NOMO-1 treated with dmso at 0.1 percent for 144 hours (cell line): ENCODE results near the gene CBX4.

Experiments used
- DNase-seq: peaks from one replicate; lab custom pipeline; 2025; ENCODE audit not compliant: unreplicated experiment; lab: John Stamatoyannopoulos, UW

CBX4 gene

DNA sequence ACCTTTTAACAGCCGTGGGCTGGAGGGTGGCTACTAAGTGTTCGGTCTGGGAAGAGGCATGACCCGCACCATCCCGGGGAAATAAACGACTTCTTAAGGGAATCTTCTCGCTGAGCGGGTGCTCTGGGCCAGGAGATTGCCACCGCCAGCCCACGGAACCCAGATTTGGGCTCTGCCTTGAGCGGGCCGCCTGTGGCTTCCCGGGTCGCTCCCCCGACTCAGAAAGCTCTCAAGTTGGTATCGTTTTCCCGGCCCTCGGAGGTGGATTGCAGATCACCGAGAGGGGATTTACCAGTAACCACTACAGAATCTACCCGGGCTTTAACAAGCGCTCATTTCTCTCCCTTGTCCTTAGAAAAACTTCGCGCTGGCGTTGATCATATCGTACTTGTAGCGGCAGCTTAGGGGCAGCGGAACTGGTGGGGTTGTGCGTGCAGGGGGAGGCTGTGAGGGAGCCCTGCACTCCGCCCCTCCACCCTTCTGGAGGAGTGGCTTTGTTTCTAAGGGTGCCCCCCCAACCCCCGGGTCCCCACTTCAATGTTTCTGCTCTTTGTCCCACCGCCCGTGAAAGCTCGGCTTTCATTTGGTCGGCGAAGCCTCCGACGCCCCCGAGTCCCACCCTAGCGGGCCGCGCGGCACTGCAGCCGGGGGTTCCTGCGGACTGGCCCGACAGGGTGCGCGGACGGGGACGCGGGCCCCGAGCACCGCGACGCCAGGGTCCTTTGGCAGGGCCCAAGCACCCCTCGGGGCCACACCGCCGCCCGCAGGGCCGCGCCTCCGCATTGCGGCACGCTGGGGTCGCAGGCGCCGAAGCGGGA lies 3.6 kb upstream of the CBX4 start:
- no peak for DNase-seq

DNA sequence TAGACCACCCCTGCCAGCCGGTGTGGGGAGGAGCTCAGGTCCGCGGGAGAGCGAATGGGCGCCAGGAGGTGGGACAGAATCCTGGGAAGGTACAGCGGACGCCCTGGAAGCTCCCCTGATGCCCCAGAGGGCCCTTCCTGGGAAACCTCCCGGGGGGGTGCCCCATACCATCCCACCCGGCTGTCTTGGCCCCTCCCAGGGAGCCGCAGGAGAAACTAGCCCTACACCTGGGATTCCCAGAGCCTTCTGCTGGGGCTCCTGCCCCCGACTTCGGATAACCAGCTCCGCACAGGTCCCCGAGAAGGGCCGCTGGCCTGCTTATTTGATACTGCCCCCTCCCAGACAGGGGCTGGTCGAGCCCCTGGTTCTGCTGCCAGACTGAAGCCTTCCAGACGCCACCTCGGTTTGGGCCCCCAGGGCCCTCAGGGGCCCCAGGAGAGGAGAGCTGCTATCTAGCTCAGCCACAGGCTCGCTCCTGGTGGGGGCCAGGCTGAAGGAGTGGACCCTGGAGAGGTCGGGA lies 3.0 kb upstream of the CBX4 start:
- DNase-seq, result no peak

DNA sequence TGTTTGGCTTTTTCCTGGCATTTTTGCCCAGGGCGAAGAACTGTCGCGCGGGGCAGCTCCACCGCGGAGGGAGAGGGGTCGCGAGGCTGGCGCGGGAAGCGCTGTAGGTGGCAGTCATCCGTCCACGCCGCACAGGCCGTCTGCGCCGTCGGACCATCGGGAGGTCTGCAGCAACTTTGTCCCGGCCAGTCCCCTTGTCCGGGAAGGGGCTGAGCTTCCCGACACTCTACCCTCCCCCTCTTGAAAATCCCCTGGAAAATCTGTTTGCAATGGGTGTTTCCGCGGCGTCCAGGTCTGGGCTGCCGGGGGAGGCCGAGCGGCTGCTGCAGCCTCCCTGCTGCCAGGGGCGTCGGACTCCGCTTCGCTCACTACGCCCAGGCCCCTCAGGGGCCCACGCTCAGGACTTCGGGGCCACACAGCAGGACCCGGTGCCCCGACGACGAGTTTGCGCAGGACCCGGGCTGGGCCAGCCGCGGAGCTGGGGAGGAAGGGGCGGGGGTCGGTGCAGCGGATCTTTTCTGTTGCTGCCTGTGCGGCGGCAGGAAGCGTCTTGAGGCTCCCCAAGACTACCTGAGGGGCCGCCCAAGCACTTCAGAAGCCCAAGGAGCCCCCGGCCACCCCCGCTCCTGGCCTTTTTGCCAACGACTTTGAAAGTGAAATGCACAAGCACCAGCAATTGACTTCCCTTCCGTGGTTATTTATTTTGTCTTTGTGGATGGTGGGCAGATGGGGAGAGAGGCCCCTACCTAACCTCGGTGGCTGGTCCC lies 2.3 kb upstream of the CBX4 start:
- no peak for DNase-seq

DNA sequence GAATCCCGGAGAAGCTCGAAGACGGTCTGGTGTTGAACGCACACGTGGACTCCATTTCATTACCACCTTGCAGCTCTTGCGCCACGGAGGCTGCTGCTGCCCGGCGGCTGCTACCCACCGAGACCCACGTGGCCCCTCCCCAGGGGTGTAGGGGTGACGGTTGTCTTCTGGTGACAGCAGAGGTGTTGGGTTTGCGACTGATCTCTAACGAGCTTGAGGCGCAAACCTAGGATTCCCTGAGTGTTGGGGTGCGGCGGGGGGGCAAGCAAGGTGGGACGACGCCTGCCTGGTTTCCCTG lies 1.7 kb upstream of the CBX4 start:
- DNase-seq, result no peak

DNA sequence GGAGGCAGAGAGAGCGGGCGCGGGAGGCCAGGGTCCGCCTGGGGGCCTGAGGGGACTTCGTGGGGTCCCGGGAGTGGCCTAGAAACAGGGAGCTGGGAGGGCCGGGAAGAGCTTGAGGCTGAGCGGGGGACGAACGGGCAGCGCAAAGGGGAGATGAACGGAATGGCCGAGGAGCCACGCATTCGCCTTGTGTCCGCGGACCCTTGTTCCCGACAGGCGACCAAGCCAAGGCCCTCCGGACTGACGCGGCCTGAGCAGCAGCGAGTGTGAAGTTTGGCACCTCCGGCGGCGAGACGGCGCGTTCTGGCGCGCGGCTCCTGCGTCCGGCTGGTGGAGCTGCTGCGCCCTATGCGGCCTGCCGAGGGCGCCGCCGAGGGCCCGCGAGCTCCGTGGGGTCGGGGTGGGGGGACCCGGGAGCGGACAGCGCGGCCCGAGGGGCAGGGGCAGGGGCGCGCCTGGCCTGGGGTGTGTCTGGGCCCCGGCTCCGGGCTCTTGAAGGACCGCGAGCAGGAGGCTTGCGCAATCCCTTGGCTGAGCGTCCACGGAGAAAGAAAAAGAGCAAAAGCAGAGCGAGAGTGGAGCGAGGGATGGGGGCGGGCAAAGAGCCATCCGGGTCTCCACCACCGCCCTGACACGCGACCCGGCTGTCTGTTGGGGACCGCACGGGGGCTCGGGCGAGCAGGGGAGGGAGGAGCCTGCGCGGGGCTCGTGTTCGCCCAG lies 1.2 kb upstream of the CBX4 start:
- DNase-seq, result no peak

DNA sequence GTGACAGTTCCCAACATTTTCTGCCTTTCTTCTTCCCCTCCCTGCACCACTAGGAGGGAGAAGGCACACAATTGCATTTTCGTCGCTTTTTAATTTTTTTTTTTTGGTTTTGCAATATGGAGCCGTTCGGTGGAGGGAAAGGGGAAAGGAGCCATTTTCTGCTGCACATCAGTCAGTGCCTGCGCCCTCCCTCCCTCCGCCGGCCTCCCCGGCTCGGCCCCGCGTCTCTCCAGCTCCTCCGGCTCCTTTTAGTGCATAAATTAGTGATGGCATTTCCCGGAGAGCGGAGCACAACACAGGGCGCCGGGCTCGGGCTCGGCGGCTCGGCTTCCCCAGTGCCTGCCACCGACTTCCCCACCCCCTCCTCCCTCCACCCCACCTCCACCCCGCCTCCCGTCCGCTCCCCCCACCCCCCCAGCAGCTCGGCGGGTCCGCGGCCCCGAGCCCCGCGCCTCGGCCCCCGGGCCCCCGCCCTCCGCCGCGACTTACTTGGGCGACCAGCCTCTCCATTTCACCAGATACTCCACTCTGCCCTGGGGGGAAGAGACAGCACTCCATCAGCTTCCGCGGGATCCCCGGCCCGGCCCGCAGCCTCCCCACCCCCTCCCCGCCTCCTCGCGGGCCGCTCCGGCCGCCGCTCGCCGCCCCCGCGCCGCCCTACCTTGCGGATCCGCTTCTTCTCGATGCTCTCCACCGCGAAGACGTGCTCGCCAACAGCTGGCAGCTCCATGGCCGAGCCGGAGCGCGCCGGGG lies 542 bp downstream of the CBX4 start:
- DNase-seq, result peak; percentile 36

DNA sequence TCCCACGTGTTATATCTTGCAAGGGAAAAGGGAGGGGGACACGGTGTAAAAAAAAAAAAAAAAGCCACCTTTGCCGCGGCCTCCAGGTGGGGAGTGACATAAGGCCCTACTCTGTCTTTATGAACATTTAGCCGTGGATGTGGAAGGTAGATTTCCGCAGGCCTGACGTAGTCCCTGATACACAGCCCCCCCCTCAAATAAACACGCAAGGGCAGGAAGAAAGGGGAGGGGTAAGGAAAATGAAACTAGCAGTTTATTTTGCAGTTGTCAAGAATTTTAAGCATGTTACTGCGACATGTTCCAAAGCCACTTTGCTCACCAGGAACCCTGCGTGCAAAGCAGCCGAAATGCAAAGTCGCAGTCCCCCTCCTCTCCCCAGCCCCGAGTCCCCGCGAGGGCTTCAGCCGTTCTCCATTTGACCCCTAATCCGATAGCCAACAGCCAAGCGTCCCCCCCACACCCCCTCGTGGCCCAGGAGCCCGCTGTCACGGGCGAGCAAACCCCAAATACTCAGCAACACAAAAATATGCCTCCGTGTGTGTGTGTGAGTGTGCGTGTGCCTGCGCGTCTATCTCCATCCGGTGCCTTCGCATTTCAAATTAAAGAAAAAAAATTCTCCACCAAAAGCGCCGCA lies 1.2 kb downstream of the CBX4 start:
- no peak for DNase-seq

DNA sequence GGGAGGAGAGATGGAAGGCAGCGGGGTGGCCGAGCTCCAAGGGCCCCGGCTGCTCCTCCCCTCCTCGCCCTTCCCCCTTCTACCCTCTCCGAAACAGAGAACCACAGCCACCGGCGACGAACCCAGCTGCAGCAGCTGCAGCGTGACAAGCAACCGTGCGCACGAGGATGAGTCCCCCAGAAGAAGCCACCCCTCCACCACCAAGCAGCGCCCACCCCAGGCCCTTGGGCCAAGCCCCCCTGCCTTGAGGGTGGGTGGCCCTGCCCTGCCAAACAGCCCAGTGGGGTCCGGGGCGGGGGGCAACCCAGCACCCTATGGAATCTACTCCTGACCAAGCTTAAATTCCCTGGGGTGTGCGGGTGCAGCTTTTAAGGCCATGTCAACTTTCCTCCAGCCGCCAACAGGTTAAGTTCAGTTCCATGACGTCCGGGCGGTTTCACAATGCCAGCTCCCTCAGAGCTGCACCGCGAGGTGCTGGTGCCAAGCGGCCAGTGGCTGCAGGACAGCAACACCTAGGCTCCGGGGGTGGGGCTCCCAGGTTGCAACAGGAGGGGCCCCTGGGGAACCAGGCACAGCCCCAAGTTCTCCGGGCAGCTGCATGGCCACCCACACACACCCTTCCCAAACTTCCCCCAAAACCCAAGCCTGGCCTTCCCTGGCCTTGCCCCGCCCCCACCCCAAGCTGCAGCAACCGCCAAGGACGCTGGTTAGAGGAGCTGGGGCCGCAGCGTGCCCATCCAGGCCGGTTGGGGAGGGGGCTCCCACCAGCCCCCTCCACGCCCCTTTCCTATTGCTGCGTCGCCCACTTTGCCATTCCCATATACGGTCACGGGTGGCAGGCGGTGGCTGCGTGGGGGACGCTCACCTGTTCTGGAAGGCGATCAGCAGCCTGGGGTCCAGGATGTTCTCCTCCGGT lies 2.0 kb downstream of the CBX4 start:
- DNase-seq, result peak; percentile 77

DNA sequence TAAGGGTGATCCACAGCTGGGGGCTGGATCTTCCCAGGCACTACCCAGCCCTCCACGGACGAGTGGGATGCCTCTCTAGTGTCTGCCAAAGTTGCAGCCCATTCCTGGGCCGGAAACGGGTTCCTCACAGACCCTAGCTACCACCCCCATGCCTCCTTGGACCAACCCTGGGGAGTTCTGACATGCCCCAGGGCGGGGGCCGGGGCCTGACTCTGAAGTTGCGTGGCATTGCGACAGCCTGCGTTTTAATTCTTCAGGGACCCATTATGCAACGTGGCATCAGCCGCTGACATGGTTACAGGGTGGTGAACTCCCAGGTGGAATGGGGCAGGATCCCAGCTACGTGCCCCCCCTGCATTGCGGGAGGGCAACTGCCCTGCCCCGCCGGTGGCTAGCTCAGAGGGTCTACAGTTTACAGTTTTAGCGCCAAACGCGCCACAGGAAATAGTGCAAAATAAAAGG lies 2.7 kb downstream of the CBX4 start:
- peak; percentile 74 for DNase-seq

DNA sequence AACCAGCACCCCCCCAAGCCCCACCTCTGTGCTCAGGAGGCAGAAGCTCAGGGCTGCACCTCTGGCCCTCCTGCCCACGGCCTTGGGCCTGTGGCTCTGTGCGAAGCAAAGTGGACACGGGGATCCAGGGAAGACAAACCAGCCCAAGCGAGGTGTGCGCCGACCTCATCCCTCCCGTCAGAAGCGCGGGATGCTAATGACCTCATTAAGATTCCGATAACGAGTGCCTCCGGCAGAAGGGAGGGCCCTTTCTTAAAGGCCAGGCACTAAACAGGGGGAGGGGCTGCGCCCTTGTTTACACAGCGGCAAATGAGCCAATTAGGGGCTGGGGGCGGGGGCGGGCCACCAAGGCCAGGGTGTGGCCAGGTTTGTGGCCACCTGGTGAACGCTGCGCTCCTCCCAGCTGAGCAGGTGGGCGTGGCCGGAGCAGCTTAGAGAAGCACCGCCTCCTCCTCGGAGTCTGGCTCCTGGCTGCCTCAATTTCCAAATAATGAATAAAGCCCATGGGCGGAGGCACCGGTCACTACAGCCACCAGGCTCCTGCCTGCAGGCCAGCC lies 3.2 kb downstream of the CBX4 start:
- DNase-seq, result no peak

DNA sequence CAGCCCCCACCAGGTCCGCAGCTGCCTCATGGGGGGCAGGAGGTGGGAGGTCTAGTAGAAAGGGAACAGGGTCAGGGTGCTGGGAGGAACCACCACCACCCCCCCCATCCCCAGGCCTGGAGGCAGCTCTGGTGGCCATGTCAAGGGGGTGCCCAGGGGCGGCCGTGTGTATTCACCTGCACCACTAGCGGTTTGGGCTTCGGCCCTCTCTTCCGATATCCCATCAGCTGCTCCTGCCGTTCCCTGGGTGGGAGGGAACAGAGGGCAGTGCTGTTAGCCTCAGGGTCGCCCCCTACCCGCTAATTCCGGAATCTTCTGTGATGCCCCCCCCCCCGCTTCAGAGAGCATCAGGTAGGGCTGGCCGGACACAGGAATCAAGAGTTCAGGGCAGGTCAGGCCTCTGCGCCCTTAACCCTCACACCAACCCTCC lies 3.8 kb downstream of the CBX4 start:
- no peak for DNase-seq

DNA sequence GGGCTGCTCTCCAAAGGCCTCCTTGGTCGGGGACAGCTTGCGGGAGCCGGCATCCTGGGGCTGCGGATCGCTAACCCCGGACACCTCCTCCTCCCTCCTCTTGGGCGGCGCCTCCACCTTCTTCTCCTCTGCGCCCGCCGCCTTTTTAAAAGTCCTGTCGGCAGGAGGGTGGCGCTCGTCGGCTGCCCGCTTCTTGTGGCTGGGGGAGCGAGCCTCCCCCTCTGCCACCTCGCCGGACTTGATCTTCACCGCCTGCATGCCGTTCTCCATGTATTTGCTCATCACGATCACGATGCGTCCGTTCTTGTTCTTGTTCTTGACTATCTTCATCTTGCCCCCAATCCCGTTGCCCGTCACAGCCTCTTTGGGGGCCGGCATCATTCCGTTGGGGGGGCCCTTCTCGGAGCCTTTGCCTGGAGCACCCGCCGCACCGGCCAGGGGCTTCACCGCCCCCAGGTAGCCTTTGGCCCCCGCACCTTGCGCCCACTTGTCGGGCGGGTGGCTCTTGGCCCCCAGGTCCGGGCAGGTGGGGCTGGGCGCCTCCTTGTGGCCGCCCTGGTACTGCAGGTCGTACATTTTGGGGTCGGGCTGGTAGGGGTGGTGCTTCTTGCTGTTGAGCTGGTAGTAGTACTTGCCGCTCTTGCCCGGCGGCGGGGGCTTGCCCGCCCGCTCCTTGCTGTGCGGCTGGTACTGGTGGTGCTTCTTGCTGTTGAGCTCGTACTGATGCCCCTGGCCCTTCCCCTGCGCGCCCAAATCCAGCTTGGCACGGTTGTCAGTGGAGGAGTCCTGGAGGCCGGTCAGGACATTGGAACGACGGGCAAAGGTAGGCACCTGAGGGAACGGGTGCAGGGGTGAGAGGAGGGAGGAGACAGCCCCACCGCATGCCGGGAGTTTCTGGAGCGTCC lies 4.4 kb downstream of the CBX4 start:
- DNase-seq, result no peak

DNA sequence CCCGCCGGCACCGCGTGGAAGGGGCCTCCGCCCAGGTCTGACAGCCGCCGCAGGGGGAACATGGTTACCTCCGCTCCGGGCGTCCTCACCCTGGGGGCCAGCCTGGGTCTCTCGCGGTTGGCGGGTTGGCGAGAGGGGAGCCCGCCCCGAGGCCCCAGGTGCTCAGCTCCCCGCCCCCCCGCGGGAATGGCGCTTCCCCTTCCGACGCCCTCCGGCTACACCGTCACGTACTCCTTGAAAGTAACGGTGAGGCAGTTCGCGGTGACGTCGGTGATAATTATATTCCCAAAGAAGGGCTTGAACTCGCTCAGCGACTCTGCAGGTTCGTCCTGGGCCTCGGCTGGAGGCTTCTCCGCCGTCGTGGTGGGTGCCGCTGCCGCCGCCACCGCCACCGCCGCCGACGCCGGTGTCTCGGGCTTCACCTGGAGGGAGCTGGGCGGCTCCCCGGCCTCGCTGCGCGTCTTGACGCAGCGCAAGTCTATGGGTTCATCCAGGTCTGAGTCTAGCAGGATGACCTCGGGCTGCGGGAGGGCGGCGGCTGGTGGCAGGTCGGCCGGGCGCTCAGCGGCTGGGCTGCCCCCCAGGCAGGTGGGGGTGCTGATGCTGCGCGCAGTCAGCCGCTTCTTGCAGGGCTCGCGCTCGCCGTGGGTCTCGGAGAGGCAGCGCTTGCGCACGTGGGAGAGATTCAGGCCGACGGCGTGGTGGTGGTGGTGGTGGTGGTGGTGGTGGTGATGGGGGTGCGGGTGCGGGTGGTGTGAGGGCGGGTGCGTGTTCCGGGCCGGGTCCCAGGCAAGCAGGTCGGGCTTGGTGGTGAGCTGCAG lies 5.3 kb downstream of the CBX4 start:
- no peak for DNase-seq

DNA sequence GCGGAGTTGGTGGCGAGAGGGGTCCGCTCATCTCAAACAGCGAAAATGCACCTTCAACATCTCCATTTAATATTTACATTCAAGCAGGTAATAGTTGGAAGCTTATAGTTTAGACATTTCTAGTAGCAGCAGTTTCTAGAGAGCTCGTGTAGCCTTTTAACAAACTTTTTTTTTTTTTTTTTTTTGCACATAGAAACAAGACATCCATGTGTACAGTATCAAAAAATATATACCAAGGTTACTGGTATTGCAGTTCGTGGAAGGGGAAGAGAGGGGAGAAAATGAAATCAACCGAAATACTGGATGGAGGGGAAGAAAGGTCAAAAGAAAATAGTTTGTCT lies 6.2 kb downstream of the CBX4 start:
- DNase-seq, result no peak

DNA sequence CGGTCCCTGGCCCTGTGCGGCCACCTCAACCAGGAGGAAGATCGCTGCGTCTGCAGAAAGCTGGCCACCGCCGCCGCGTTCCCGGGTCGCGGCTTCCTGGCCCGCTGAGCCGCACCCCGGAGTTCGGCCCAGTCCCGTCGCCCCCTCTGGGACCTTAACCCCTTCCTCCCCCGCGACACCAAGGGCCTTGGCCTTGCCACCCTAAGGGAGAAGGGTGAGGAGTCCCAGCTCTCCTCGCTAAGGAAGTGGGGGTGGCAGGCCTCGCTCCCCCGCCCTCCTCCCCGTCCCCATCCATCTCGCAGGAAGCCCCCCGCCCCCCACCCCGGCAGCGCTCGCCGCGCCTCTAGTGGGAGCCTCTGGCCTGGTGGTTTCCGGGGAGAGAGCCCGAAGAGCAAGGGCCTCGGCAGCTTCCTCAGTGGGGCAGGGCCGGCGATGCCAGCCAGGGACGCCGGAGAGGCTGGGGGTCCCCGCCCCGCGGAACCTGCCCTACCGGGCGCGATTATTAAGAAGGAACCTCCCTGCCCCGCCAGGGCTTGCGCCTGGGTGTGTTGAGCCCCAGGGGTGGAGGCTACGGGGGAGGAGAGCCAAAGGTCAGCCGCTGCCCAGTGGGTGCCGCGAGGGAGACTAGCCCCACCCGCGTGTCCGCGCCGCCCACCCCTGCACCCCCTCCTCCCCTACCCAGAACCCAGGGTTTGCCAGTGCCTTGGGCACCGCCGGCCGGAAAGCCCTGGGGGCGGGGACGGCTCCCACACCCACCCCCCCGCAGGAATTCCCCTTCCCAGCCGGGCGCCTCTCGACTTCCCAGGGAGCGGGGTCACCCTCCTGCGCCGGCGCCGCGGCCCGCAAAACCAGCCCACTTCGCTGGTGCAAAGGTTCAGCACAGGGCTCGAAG lies 6.8 kb downstream of the CBX4 start:
- DNase-seq, result no peak
